Bone marrow (tissue), 2 donors: Measurements from ENCODE around the gene BTBD3.

ENCODE experiments used
- DNase-seq, 2 donors: peaks; one replicate each; lab custom pipeline; 2025; lab: John Stamatoyannopoulos, UW

BTBD3 gene

GRCh38 chr20:11972478-11972877 lies 54.8 kb downstream of the BTBD3 start:
- no peak for DNase-seq
